ENCODE measurements around the gene KRTAP2-4. TPM values are rescaled to one million over a fixed set of nuclear protein-coding genes. Genes with fewer than 3 reads are reported as not detected.
"Not testable (repeated sequence)": the region's sequence is repeated elsewhere in the genome, so short reads cannot be mapped to it uniquely, and the experiment has no call there.

The KRTAP2-4 gene
- total and polyA plus RNA-seq, 2 experiments from 2014 or later: not detected

- no peaks in the 10 kb centered on the region for H3K36me3 ChIP-seq (ENCODE audit: low read depth)
- H3K27ac ChIP-seq: no peak overlapping the region
- no peaks in the 10 kb centered on the region for H3K9me3 ChIP-seq (ENCODE audit: low read depth)
- H3K9ac ChIP-seq: no peak overlapping the region
- H3K4me1 ChIP-seq (ENCODE audit: insufficient read depth): peaks cover 62% of the 10 kb centered on the region
- in situ Hi-C loops (cut with MboI): no loop called here
- no peaks in the 10 kb centered on the region for H3K79me2 ChIP-seq (ENCODE audit: insufficient read depth)
- H4K20me1 ChIP-seq (ENCODE audit: insufficient read depth): no peaks in the 10 kb centered on the region
- 100% methylated on average over 1 of the region's 1 CpG for WGBS, 2 experiments (ENCODE audit: low coverage in 1 of 2, low lambda C conversion rate in 2 of 2, missing lambda C conversion rate in 2 of 2)
- no peak overlapping the region for H3K4me2 ChIP-seq (ENCODE audit: unreplicated experiment)
- no peak for TF ChIP-seq EZH2 (IDR thresholded peaks at IDR 0.05; ENCODE audit: insufficient read depth, poor library complexity, severe bottlenecking)
- no peak for TF ChIP-seq EZH2phosphoT487 (IDR thresholded peaks at IDR 0.05; ENCODE audit: insufficient read depth, low read depth)
- no peak overlapping the region for H3K4me3 ChIP-seq
- no peak for DNase-seq
- no peak overlapping the region for H2AFZ ChIP-seq
- H3K9me2 ChIP-seq (ENCODE audit: insufficient read depth): no peaks in the 10 kb centered on the region
- H3F3A ChIP-seq (ENCODE audit: insufficient read depth): peaks cover 69% of the 10 kb centered on the region
- H3K27me3 ChIP-seq (replicated peaks; ENCODE audit: insufficient read depth): no peaks in the 10 kb centered on the region
These were observed 1.4 kb downstream of the KRTAP2-4 start for GRCh38 chr17:41064301-41064700.

- no peak overlapping the region for H3K4me2 ChIP-seq (ENCODE audit: unreplicated experiment)
- WGBS, 2 experiments (ENCODE audit: low coverage in 1 of 2, low lambda C conversion rate in 2 of 2, missing lambda C conversion rate in 2 of 2): 98 to 100% methylated on average over 4 of the region's 4 CpGs
- H3K79me2 ChIP-seq (ENCODE audit: insufficient read depth): no peaks in the 10 kb centered on the region
- H3K27ac ChIP-seq: peak overlapping the region; percentile 85
- peaks cover 69% of the 10 kb centered on the region for H3K4me1 ChIP-seq (ENCODE audit: insufficient read depth)
- H4K20me1 ChIP-seq (ENCODE audit: insufficient read depth): no peaks in the 10 kb centered on the region
- no peak overlapping the region for H2AFZ ChIP-seq
- no peaks in the 10 kb centered on the region for H3K9me2 ChIP-seq (ENCODE audit: insufficient read depth)
- H3K4me3 ChIP-seq: no peak overlapping the region
- no peaks in the 10 kb centered on the region for H3K9me3 ChIP-seq (ENCODE audit: low read depth)
- no peaks in the 10 kb centered on the region for H3K27me3 ChIP-seq (replicated peaks; ENCODE audit: insufficient read depth)
- in situ Hi-C loops (cut with MboI): no loop called here
- no peak for DNase-seq
- no peaks in the 10 kb centered on the region for H3K36me3 ChIP-seq (ENCODE audit: low read depth)
- no peak for TF ChIP-seq EZH2 (IDR thresholded peaks at IDR 0.05; ENCODE audit: insufficient read depth, poor library complexity, severe bottlenecking)
- no peak for TF ChIP-seq EZH2phosphoT487 (IDR thresholded peaks at IDR 0.05; ENCODE audit: insufficient read depth, low read depth)
- no peak overlapping the region for H3K9ac ChIP-seq
- peaks cover 78% of the 10 kb centered on the region for H3F3A ChIP-seq (ENCODE audit: insufficient read depth)
These were observed 2.2 kb downstream of the KRTAP2-4 start for GRCh38 chr17:41063449-41063848.

- in situ Hi-C loops (cut with MboI): no loop called here
- Histone ChIP-seq H3K4me3 (no peak overlapping the region), H3K79me2 (ENCODE audit: insufficient read depth) (no peaks in the 10 kb centered on the region), H3K9me3 (ENCODE audit: low read depth) (no peaks in the 10 kb centered on the region), H3K9ac (peak overlapping the region; percentile 46), H3K27me3 (replicated peaks; ENCODE audit: insufficient read depth) (no peaks in the 10 kb centered on the region), H2AFZ (no peak overlapping the region), H3F3A (ENCODE audit: insufficient read depth) (peaks cover 76% of the 10 kb centered on the region), H3K9me2 (ENCODE audit: insufficient read depth) (no peaks in the 10 kb centered on the region), H4K20me1 (ENCODE audit: insufficient read depth) (no peaks in the 10 kb centered on the region), H3K36me3 (ENCODE audit: low read depth) (no peaks in the 10 kb centered on the region), H3K4me1 (ENCODE audit: insufficient read depth) (peaks cover 63% of the 10 kb centered on the region), H3K4me2 (ENCODE audit: unreplicated experiment) (peak overlapping the region; percentile 29), H3K27ac (peak overlapping the region; percentile 85)
- no peak for TF ChIP-seq EZH2phosphoT487 (IDR thresholded peaks at IDR 0.05; ENCODE audit: insufficient read depth, low read depth)
- no peak for TF ChIP-seq EZH2 (IDR thresholded peaks at IDR 0.05; ENCODE audit: insufficient read depth, poor library complexity, severe bottlenecking)
- peak; percentile 87 for DNase-seq
- 0 to 7% methylated on average over 1 of the region's 1 CpG for WGBS, 2 experiments (ENCODE audit: low coverage in 1 of 2, low lambda C conversion rate in 2 of 2, missing lambda C conversion rate in 2 of 2)
These were observed 3.7 kb downstream of the KRTAP2-4 start for GRCh38 chr17:41061964-41062363.

GRCh38 chr17:41060052-41060604 is 5.6 kb downstream of the KRTAP2-4 start, which contains the start of gene KRTAP2-3:
Gene KRTAP2-3 (minus strand): TSS chr17:41060114. CDS start chr17:41060050, 64 bp downstream.
- no peaks in the 10 kb centered on the region for H3K9me3 ChIP-seq (ENCODE audit: low read depth)
- DNase-seq: peak; percentile 97
- H3K4me1 ChIP-seq (ENCODE audit: insufficient read depth): peaks cover 50% of the 10 kb centered on the region
- H3K4me2 ChIP-seq (ENCODE audit: unreplicated experiment): peak within 1 kb of the TSS; percentile 29
- peak within 1 kb of the TSS; percentile 46 for H3K9ac ChIP-seq
- in situ Hi-C loops (cut with MboI): no loop called here
- H4K20me1 ChIP-seq (ENCODE audit: insufficient read depth): no peaks in the 10 kb centered on the region
- peak within 1 kb of the TSS; percentile 85 for H3K27ac ChIP-seq
- no peaks in the 10 kb centered on the region for H3K9me2 ChIP-seq (ENCODE audit: insufficient read depth)
- H3K4me3 ChIP-seq: no peak within 1 kb of the TSS
- peaks cover 65% of the 10 kb centered on the region for H3F3A ChIP-seq (ENCODE audit: insufficient read depth)
- H3K79me2 ChIP-seq (ENCODE audit: insufficient read depth): no peaks in the 10 kb centered on the region
- H2AFZ ChIP-seq: no peak within 1 kb of the TSS
- 25% methylated on average over 6 of the region's 6 CpGs for WGBS, 2 experiments (ENCODE audit: low coverage in 1 of 2, low lambda C conversion rate in 2 of 2, missing lambda C conversion rate in 2 of 2)
- H3K36me3 ChIP-seq (ENCODE audit: low read depth): no peaks in the 10 kb centered on the region
- no peaks in the 10 kb centered on the region for H3K27me3 ChIP-seq (replicated peaks; ENCODE audit: insufficient read depth)
- TF ChIP-seq EZH2 (IDR thresholded peaks at IDR 0.05; ENCODE audit: insufficient read depth, poor library complexity, severe bottlenecking) (no peak), EZH2phosphoT487 (IDR thresholded peaks at IDR 0.05; ENCODE audit: insufficient read depth, low read depth) (no peak)

GRCh38 chr17:41059276-41060051 is 6.2 kb downstream of the KRTAP2-4 start:
- H3K79me2 ChIP-seq (ENCODE audit: insufficient read depth); in situ Hi-C loops (cut with MboI); H3K36me3 ChIP-seq (ENCODE audit: low read depth); H4K20me1 ChIP-seq (ENCODE audit: insufficient read depth); H3K9me3 ChIP-seq (ENCODE audit: low read depth); H3K4me3 ChIP-seq; H3K27me3 ChIP-seq (replicated peaks; ENCODE audit: insufficient read depth); H3K9me2 ChIP-seq (ENCODE audit: insufficient read depth); H2AFZ ChIP-seq: not testable (repeated sequence)
- peak overlapping the region; percentile 85 for H3K27ac ChIP-seq
- H3K4me1 ChIP-seq (ENCODE audit: insufficient read depth): peaks cover 50% of the 10 kb centered on the region
- peak overlapping the region; percentile 18; the same call in 1 of the 2 replicates for H3K9ac ChIP-seq
- H3F3A ChIP-seq (ENCODE audit: insufficient read depth): peaks cover 62% of the 10 kb centered on the region
- peak; percentile 92 for DNase-seq
- WGBS, 2 experiments (ENCODE audit: low coverage in 1 of 2, low lambda C conversion rate in 2 of 2, missing lambda C conversion rate in 2 of 2): 48 to 57% methylated on average over 8 to 10 of the region's 31 CpGs
- peak overlapping the region; percentile 19 for H3K4me2 ChIP-seq (ENCODE audit: unreplicated experiment)
